NCI-H187 (cell line): ENCODE measurements around the gene VPS8.
"Not testable (repeated sequence)": the region's sequence is repeated elsewhere in the genome, so short reads cannot be mapped to it uniquely, and the experiment has no call there.

Experiments
- DNase-seq, 2 experiments: peaks; one replicate each; lab custom pipeline; 2025; lab: John Stamatoyannopoulos, UW

Gene VPS8

GRCh38 chr3:184864000-184864399 is 52.0 kb downstream of the VPS8 start:
- no peak for DNase-seq

- DNase-seq = no peak
Observed at GRCh38 chr3:184868477-184868876, 56.5 kb downstream of the VPS8 start.

DNA sequence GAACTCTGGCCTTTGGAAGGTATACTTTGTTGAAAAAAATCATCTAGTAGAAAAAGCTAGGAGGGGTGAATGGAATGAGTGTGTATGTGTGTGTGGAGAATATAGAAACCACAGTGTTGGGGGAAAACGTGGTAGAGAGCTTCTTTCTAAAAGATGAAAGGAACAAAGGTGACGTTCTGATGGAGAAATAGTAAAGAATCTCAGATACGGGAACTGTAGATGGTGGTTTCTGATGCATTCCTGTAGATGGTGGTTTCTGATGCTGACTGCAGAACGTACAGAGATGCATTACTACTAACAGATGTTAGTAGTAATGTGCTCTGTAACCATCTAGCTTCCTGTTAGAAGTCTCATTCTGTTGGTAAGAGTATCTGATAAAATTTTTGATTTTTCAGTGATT is 60.2 kb downstream of the VPS8 start:
- no peak for DNase-seq

DNA sequence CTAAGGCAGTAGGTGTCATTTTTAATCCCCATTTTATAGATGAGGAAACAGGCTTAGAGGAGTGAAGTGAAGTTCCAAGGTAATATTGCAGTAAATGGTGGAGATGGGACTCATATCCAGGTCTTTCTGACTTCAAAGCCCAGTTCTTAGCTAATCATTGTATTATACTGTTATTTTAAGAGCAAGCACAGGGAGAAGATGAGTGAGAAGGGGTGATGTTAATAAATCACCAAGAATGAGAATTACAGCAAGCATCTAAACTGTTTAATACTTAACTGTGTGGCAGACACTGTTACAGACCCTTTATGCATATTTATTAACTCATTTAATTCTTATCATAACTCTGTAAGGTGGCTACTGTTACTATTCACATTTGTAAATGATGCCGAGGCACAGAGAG is 61.2 kb downstream of the VPS8 start:
- DNase-seq = no peak

DNA sequence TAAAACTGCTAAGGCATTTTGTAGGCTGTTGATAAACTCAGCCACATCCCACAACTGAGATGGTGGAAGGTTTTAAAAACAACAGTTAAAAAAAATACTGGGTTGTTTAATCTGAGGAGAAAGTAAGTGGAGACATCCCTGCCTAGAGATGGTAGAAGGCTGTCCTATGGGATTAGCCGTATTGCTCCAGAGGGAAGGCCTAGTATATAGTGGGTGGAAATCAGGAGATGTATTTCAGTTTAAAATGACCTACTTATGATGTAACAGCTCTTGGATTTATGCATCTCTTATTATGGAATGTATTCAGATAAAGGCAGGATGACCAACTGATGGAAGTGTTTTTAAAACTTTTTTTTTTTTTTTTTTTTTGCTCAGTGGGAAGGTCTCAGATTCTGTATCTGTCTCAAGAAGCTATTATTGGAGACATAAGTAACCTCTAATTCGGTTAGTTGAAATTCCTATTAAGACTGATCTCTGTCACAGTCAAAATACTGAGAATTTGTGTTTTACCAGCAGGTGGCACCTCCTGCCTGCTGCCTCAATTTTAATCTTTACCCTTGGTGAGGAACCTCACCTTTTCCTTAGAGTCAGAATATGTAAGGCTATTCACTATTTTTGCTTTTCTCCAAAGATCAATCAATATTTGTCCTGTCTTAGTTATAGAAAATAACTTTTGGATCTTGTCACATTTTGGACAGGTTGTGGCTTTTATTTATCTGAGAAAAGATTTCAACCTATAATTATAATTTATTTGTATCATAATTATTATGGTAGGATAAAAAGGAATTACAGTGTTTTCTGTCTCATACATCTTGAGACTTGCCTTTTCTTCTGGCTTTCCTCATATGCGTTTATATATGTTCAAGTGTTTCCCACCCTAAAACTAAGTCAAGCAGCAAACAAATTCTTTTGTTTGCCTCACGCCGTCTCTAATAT is 63.0 kb downstream of the VPS8 start:
- DNase-seq = peak in 1 of 2 experiments; percentile 10

DNA sequence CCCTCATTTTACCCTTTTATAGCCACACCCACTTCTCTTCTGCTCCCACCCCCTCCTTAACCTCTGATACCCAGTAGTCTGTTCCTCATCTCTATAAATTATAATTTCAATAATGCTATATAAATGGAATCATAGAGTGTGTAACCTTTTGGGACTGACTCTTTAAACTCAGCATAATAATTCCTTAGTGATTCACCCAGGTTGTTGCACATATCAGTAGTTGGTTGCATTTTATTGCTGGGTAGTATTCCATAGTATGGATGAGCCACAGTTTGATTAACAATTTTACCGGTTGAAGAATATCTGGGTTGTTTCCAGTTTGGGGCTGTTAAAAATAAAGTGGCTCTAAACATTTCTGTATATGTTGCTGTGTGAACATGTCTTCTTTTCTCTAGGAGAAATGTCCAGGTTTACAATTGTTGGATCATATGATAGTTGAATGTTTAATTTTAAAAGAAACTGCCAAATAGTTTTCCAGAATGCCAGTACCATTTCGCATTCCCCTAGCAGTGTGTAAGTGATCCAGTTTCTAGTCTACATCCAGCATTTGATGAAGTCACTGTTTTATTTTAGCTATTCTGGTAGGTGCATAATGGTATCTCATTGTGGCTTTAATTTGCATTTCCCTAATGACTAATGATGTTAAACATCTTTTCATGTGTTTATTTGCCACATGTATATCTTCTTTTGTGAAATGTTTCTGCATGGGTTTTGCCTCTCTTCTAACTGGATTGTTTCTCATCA is 68.5 kb downstream of the VPS8 start:
- no peak for DNase-seq

GRCh38 chr3:184884359-184885017 is 72.5 kb downstream of the VPS8 start:
- DNase-seq = no peak

- DNase-seq = no peak
Observed at GRCh38 chr3:184885112-184885511, 73.1 kb downstream of the VPS8 start.

GRCh38 chr3:184887574-184887973 is 75.6 kb downstream of the VPS8 start:
- no peak for DNase-seq

GRCh38 chr3:184889312-184889904 is 77.4 kb downstream of the VPS8 start:
- no peak for DNase-seq

GRCh38 chr3:184894051-184894450 is 82.1 kb downstream of the VPS8 start:
- DNase-seq = no peak

DNA sequence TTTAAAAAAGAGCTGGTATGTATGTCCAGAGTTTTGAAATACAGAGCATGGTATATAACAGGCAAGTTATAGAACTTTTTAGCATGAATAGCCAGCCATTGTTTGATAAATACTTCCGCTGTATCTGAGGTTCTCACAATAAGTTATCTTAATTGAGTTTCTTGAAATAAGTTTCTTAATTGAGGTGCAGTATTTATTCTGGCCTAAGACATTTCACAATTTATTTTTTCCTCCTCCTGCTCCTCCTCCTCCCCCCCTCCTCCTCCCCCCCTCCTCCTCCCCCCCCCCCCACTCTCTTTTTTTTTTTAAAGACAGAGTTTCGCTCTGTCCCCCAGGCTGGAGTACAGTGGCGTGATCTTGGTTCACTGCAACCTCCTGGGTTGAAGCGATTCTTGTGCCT is 83.4 kb downstream of the VPS8 start:
- no peak for DNase-seq

- no peak for DNase-seq
Observed at GRCh38 chr3:184896336-184896735, 84.4 kb downstream of the VPS8 start.

GRCh38 chr3:184899953-184900595 is 88.1 kb downstream of the VPS8 start:
- DNase-seq = no peak

DNA sequence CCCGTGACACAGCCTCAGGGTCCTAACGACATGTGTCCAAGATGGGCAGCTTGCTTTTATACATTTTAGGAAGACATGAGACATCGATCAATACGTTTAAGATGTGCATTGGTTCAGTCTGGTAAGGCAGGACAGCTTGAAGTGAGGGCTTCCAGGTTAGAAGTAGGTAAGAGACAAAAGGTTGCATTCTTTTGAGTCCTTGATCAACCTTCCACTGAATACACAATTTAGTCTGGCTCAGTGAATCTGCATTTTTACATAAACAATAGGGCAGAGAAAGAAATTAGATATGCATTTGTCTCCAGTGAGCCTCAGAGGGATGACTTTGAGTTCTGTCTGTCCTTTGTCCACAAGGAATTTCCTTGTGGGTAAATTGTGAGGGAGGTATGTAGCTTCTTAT is 95.1 kb downstream of the VPS8 start:
- not testable (repeated sequence) for DNase-seq

GRCh38 chr3:184907681-184908649 is 96.0 kb downstream of the VPS8 start:
- no peak for DNase-seq

- DNase-seq = no peak
Observed at GRCh38 chr3:184908859-184909258, 96.9 kb downstream of the VPS8 start.

- DNase-seq = no peak
Observed at GRCh38 chr3:184910664-184911063, 98.7 kb downstream of the VPS8 start.

- DNase-seq = no peak
Observed at GRCh38 chr3:184911570-184911969, 99.6 kb downstream of the VPS8 start.

- DNase-seq = no peak
Observed at GRCh38 chr3:184912163-184912562, 100.2 kb downstream of the VPS8 start.

GRCh38 chr3:184914628-184915027 is 102.7 kb downstream of the VPS8 start:
- no peak for DNase-seq
